Measurements from ENCODE around the gene SEMA3G.

SEMA3G gene

DNA sequence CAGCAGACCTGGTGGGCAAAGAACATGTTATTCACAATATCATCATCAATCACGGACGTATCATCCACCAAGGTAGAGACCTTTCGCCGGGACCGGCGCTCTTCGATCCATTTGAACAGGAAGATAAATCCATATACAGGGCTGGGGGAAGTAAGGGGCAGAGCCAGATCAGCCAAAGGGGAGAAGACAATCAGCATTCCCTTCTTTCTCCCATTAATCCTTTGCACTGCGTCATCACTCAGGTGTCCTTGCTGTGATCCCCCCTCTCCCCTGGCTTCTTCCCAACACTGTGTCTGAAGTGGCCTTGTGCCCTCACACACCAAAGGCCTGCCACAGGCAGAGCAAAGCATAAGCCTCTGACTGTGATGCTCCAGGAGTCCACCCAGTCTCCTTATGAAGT, 36.4 kb downstream of the SEMA3G start:
- DNase-seq (ENCODE audit: low read depth in 2 of 2): no peak

GRCh38 chr3:52407779-52408178, 37.1 kb downstream of the SEMA3G start:
- DNase-seq (ENCODE audit: low read depth in 2 of 2): no peak

- no peak for DNase-seq (ENCODE audit: low read depth in 2 of 2)
These were observed 38.0 kb downstream of the SEMA3G start for GRCh38 chr3:52406791-52407510.

- DNase-seq (ENCODE audit: low read depth in 2 of 2): no peak
These were observed 38.7 kb downstream of the SEMA3G start for GRCh38 chr3:52406231-52406661.

DNA sequence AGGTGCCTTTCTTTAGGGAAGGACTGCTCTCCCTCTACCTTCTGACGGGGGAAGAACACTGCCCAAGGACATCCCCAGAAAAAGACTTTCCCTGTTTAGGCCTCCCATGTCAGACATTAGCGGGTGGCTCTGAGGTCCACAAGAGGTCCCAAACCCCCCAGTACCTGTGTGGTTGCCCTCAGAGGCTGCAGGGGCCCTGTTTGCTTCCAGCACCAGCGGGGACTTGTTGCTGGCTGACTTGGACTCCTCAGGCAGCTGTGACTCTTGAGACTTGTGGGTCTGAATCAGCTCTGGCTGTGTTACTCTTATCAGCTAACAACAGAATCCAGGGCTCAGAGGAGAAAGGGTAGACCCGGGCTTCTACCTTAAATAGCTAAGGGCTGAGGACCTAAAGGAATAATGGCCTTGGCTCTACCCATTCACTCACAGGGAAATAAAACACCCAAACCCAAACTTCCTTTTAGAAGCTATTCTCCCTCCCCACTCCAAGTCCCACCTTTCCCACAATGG, 39.2 kb downstream of the SEMA3G start:
- no peak for DNase-seq (ENCODE audit: low read depth in 2 of 2)

GRCh38 chr3:52405066-52405465, 39.8 kb downstream of the SEMA3G start:
- DNase-seq (ENCODE audit: low read depth in 2 of 2): no peak

DNA sequence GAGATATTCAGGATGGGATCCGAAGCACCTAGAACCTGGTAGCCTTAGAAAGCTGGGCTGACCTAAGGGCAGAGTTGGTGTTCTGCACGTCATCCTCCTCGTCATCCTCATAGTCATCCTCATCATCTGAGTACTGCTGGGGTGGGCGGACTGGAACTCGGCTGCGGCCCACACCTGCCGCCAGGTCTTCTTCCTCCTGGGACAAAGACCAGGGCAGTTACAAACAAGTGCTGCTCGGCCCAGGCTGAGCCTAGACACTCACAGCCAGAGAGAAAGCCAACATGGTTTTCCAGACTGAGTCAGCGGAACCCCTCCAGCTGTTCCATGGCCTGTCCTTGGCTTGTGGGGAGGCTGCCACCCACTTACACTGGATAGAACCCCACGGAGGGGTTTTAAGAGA, 40.5 kb downstream of the SEMA3G start:
- no peak for DNase-seq (ENCODE audit: low read depth in 2 of 2)

- DNase-seq (ENCODE audit: low read depth in 2 of 2): no peak
These were observed 40.9 kb downstream of the SEMA3G start for GRCh38 chr3:52403955-52404354.

- DNase-seq (ENCODE audit: low read depth in 2 of 2): no peak
These were observed 41.5 kb downstream of the SEMA3G start for GRCh38 chr3:52403271-52403841.

GRCh38 chr3:52402706-52403270, 42.1 kb downstream of the SEMA3G start:
- DNase-seq (ENCODE audit: low read depth in 2 of 2): no peak

DNA sequence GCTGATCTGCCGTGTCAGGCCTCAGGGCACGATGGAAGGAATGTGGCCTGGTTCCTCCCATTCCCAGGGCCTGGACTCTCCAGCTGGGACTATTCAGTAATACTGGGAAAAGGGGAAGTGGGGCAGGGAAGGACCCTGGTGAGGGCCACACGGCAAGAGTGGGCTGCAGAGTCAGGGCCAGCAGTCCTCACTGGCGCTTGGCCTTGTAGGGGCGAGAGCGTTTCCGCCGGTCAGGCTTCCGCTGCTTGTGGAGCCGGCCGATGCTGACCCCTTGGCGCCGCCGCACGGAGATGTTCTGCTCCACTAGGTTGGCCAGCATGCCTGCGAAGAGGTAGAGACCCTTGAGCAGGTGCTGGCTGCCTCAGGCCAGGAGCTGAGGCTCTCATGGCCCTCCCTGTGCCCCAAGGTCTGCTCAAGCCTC, 42.8 kb downstream of the SEMA3G start:
- no peak for DNase-seq (ENCODE audit: low read depth in 2 of 2)

DNA sequence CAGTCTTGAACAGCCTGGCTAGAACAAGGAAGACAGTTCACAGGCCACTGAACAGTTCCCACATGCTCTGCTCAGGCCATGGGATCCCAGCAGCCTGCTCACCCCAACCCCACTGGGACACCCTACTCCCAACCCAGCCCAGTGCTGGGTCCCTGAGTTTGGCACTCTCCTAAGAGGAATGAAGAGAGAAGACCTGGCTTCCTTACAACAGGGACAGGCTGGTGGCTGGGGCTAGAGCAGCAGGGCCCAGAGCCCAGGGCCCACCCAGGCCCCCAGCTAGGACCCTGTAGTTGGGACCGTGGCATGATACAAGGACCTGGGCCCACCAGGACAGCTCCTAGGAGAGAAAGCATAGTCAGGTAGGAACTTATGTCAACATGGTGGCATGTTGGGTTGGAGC, 43.4 kb downstream of the SEMA3G start:
- DNase-seq (ENCODE audit: low read depth in 2 of 2): no peak

DNA sequence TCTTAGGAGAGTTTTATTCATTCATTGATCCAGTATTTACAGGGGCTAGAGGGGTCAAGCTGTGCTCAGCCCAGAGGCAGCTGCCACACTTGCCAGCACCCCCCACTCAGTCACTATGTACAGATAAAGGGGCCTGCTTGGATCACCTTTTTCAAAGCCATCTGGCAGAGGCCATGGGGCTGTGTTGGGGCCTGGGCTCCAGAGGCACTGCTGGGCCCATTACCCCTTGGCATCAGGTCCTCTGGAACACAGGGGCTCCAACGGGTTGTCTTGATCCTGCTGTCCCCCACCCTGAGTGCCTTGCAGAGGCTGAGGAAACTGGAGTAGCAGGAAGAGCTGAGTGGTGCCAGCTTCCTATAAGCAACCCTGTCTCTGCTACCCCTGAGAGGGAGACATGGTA, 43.9 kb downstream of the SEMA3G start:
- DNase-seq (ENCODE audit: low read depth in 2 of 2): no peak

GRCh38 chr3:52400275-52400793, 44.6 kb downstream of the SEMA3G start:
- no peak for DNase-seq (ENCODE audit: low read depth in 2 of 2)

DNA sequence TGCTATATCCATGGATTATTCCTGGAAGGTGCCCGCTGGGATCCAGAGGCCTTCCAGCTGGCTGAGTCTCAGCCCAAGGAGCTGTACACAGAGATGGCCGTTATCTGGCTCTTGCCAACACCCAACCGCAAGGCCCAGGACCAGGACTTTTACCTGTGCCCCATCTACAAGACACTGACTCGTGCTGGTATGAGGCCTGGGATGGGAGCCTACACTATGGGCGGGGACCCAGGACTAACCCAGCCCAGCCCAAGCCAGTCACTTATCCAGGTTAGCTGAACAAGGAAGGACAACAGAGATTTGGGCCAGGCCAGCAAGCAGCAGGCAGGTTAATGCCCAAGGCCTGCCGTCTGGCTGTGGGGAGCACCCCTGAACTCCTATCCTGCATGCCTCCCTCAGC, 45.3 kb downstream of the SEMA3G start:
- DNase-seq (ENCODE audit: low read depth in 2 of 2): no peak

DNA sequence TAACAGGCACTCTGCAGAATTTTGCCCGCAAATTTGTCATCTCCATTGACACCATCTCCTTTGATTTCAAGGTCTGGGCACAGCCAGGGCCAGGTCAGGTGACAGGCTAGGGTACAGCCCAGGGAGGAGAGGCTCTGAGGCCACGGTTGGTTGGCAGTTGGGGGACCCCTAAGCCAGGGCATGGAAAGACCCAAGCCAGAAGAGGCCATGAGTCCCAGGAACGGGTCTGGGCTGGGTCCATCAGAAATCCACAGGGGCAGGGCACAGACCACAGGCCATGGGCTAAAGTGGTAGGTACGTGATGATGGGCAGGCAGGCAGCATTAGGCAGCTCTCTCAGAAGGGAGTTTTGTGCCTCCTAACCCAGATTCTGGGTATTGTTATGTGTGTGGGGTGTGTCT, 45.8 kb downstream of the SEMA3G start:
- DNase-seq (ENCODE audit: low read depth in 2 of 2): no peak

- no peak for DNase-seq (ENCODE audit: low read depth in 2 of 2)
These were observed 46.2 kb downstream of the SEMA3G start for GRCh38 chr3:52398670-52399081.

DNA sequence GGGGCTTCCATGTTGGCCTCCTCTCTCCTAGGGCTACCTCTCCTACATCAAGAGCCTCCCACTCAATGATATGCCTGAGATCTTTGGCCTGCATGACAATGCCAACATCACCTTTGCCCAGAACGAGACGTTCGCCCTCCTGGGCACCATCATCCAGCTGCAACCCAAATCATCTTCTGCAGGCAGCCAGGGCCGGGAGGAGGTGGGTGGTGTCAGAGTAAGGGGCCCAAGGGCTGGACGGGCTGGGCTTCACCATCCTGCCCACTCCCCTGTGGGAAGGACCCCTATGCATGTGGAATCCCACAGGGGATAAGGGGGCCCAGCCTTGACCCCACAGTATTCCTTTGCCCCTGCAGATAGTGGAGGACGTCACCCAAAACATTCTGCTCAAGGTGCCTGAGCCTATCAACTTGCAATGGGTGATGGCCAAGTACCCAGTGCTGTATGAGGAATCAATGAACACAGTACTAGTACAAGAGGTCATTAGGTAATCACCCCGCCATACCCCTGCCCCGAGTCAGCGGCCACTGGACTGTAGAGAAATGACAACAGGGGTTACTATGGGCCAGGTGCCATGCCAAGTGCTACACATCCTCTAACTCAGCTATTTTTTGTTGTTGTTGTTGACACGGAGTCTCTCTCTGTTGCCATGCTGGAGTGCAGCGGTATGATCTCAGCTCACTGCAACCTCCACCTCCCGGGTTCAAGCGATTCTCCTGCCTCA, 47.1 kb downstream of the SEMA3G start:
- DNase-seq (ENCODE audit: low read depth in 2 of 2): no peak

GRCh38 chr3:52396907-52397591, 47.9 kb downstream of the SEMA3G start:
- no peak for DNase-seq (ENCODE audit: low read depth in 2 of 2)

GRCh38 chr3:52396011-52396906, 48.6 kb downstream of the SEMA3G start:
- DNase-seq (ENCODE audit: low read depth in 2 of 2): no peak

- DNase-seq (ENCODE audit: low read depth in 2 of 2): no peak
These were observed 49.4 kb downstream of the SEMA3G start for GRCh38 chr3:52395503-52395865.
